GM12878 (cell line): ENCODE measurements around the gene CYS1. TPM values are rescaled to one million over a fixed set of nuclear protein-coding genes. Genes with fewer than 3 reads are reported as not detected.

Source experiments
- IKZF2 ChIP-seq, 2 experiments: fragments of 450-650 bp; IDR thresholded peaks; 2 replicates each; pipeline ENCODE4 v1.6.1; 2017; ENCODE audit warnings: mild to moderate bottlenecking in 2 of 2, moderate library complexity in 2 of 2
- JUNB ChIP-seq: IDR thresholded peaks from 2 replicates; pipeline ENCODE4 v1.6.1; 2016; ENCODE audit warnings: antibody characterized with exemption, mild to moderate bottlenecking
- RAD51 ChIP-seq: fragments of 450-650 bp; IDR thresholded peaks from 2 replicates; pipeline ENCODE4 v1.6.1; 2016; ENCODE audit warnings: moderate library complexity, mild to moderate bottlenecking, inconsistent platforms
- polyA plus RNA-seq, 11 experiments: library from polyadenylated mRNA; depleted of rRNA in 4 of 11; unstranded in 6 of 11; stranded (reverse) in 5 of 11; fragments of >200 nt; fragmentation: Nextera tagmentation in 4 of 11; fragmentation: Illumina TruSeq in 1 of 11; extraction: Ambion mirVana in 4 of 11; extraction: Trizol in 1 of 11; gene quantifications; 1 replicate in 1 of 11; 2 replicates in 10 of 11; pipeline versions ENCODE4 v1.2.1 to v1.2.3, GENCODE V29; 2011 to 2016; ENCODE audit warnings: inconsistent platforms in 2 of 11, missing spikeins in 2 of 11, low read depth in 1 of 11
- total RNA-seq, 4 experiments: library from RNA; depleted of rRNA in 3 of 4; stranded (reverse); fragments of >200 nt in 3 of 4; fragmentation: Illumina TruSeq in 1 of 4; extraction: Trizol in 1 of 4; gene quantifications; 2 replicates each; pipeline versions ENCODE4 v1.2.1 to v1.2.3, GENCODE V29; 2013 to 2021
- TF ChIP-seq, protein P1 (sequence below): fragments of 450-650 bp; formaldehyde crosslinking; IDR thresholded peaks from 2 replicates; pipeline ENCODE4 v1.4.0; 2020; ENCODE audit warnings: mild to moderate bottlenecking, moderate library complexity
- TF ChIP-seq, protein P2 (sequence below): IDR thresholded peaks from 2 replicates; pipeline ENCODE4 v1.6.1; 2012; ENCODE audit warnings: improper control_type of control experiment, low read depth, low read length; ENCODE audit not compliant: insufficient replicate concordance

The CYS1 gene
- total and polyA plus RNA-seq, 10 of the 15 experiments (the other 5 are each of a cell fraction or from before 2014, with no cell fraction given), result 0.35 to 6.4 (median 2.5) TPM

GRCh38 chr2:10079266-10079869, 843 bp downstream of the CYS1 start (continued):
- no peak for TF ChIP-seq RAD51
- TF ChIP-seq, protein P1, sequence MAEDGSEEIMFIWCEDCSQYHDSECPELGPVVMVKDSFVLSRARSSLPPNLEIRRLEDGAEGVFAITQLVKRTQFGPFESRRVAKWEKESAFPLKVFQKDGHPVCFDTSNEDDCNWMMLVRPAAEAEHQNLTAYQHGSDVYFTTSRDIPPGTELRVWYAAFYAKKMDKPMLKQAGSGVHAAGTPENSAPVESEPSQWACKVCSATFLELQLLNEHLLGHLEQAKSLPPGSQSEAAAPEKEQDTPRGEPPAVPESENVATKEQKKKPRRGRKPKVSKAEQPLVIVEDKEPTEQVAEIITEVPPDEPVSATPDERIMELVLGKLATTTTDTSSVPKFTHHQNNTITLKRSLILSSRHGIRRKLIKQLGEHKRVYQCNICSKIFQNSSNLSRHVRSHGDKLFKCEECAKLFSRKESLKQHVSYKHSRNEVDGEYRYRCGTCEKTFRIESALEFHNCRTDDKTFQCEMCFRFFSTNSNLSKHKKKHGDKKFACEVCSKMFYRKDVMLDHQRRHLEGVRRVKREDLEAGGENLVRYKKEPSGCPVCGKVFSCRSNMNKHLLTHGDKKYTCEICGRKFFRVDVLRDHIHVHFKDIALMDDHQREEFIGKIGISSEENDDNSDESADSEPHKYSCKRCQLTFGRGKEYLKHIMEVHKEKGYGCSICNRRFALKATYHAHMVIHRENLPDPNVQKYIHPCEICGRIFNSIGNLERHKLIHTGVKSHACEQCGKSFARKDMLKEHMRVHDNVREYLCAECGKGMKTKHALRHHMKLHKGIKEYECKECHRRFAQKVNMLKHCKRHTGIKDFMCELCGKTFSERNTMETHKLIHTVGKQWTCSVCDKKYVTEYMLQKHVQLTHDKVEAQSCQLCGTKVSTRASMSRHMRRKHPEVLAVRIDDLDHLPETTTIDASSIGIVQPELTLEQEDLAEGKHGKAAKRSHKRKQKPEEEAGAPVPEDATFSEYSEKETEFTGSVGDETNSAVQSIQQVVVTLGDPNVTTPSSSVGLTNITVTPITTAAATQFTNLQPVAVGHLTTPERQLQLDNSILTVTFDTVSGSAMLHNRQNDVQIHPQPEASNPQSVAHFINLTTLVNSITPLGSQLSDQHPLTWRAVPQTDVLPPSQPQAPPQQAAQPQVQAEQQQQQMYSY (CRISPR knock-in tag), result no peak
- no peak for TF ChIP-seq JUNB
- TF ChIP-seq IKZF2 (IDR thresholded peaks at IDR 0.05), result 0 out of 4 replicates have a peak, but pooled peaks of 1 of the 2 experiments have one; percentile 9
- TF ChIP-seq, protein P2, sequence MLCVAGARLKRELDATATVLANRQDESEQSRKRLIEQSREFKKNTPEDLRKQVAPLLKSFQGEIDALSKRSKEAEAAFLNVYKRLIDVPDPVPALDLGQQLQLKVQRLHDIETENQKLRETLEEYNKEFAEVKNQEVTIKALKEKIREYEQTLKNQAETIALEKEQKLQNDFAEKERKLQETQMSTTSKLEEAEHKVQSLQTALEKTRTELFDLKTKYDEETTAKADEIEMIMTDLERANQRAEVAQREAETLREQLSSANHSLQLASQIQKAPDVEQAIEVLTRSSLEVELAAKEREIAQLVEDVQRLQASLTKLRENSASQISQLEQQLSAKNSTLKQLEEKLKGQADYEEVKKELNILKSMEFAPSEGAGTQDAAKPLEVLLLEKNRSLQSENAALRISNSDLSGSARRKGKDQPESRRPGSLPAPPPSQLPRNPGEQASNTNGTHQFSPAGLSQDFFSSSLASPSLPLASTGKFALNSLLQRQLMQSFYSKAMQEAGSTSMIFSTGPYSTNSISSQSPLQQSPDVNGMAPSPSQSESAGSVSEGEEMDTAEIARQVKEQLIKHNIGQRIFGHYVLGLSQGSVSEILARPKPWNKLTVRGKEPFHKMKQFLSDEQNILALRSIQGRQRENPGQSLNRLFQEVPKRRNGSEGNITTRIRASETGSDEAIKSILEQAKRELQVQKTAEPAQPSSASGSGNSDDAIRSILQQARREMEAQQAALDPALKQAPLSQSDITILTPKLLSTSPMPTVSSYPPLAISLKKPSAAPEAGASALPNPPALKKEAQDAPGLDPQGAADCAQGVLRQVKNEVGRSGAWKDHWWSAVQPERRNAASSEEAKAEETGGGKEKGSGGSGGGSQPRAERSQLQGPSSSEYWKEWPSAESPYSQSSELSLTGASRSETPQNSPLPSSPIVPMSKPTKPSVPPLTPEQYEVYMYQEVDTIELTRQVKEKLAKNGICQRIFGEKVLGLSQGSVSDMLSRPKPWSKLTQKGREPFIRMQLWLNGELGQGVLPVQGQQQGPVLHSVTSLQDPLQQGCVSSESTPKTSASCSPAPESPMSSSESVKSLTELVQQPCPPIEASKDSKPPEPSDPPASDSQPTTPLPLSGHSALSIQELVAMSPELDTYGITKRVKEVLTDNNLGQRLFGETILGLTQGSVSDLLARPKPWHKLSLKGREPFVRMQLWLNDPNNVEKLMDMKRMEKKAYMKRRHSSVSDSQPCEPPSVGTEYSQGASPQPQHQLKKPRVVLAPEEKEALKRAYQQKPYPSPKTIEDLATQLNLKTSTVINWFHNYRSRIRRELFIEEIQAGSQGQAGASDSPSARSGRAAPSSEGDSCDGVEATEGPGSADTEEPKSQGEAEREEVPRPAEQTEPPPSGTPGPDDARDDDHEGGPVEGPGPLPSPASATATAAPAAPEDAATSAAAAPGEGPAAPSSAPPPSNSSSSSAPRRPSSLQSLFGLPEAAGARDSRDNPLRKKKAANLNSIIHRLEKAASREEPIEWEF, result no peak
